Embryonic facial prominence (tissue), 1 donor: ENCODE results near the gene TAF3.

Experiments used
- DNase-seq: peaks from one replicate; pipeline ENCODE4 v3.0.0-alpha.2; 2016; ENCODE audit errors: extremely low spot score

The TAF3 gene

GRCh38 chr10:7874864-7875263 lies 56.6 kb downstream of the TAF3 start:
- DNase-seq: no peak

DNA sequence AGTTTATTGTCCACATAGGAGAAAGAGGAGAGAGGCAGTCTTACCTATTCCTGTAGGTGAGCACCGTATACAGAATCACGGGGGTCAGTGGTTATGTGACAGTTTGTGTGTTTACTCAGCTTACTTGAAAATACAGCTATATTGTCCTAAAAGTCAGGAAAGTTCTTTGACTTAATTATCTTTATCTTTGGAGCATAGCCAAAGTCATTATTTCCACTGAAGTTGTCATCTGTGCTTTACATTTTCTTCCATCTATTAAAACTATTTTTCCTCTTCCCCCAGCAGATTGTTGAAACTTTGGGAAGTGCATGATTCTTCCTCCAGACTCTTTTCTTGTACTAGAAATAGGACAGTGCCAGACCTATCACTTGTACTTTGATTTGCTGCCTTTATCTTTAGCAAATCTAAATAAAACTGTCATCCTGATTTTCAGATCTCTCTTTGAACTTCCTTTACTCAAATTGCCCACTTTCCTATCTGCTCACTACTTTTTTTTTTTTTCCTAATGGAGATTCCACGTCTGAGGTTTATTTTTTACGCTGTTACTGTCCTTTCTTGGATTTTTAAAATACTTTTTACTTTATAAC lies 58.3 kb downstream of the TAF3 start:
- DNase-seq: no peak

- no peak for DNase-seq
Observed at GRCh38 chr10:7881119-7881518, 62.8 kb downstream of the TAF3 start.

- DNase-seq: no peak
Observed at GRCh38 chr10:7886056-7886455, 67.8 kb downstream of the TAF3 start.

DNA sequence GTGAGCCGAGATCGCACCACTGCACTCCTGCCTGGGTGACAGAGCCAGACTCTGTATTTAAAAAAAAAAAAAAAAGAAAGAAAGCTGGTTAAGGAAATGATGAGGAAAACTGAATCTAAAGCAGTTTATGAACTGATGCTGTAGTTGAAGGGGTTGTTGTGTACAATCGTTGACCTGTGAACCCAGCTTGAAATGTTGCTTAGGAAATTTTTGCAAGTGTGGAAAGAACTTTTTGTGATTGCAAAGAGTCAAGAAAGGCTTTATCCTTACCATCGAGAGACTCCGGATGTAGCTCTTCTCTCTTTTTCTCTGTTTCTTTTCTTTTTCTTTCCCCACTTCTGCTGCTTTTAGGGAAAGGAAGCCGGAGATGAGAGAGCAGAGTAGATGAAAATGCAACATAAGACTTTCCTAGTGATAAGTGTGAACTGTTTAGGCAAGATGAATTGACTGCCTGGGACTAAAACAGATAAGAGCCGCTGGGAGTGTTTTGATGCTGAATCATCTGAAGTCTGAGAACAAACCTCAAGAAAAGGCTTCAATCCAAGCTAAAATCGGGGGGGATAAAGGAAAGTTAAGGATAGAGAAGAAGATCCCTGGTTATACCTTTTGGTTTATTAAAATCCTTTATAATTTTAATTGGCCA lies 69.0 kb downstream of the TAF3 start:
- DNase-seq: no peak

- DNase-seq: no peak
Observed at GRCh38 chr10:7889947-7890542, 71.7 kb downstream of the TAF3 start.

DNA sequence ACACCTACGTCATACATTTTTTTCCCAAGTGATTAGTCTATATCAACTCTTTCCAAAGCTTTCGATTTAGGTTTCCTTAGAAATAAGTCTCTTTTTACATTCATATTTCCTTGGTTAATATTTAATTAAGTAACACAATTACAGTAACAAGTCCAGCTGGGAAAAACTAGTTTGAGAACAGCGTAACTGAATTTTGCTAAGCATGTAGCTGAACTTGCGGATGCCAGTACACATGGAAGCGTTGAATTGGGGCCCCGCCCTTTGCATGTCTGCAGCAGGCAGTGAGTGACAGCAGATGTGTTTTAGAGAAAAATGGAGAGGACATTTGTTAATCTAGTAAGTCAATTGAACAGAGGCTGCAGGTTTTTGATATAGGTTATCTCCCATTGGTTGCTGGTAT lies 72.5 kb downstream of the TAF3 start:
- no peak for DNase-seq

DNA sequence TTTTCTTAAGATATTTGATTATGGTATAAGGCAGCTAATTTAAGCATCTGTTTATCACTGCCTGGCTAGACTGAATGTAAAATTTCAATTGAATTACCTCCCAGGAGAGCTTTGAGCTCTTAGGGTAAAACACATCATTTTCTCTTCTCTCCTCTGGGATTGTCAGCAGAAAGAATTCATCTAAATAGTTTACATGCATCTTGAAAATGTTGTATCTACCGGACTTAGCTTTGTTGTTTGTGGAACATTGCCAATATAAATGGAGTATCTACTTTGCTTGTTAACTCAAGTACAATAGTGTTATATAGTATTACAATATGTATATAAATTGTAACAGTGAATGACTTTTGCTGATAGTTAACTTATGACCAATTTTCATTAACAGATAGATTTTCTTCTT lies 73.3 kb downstream of the TAF3 start:
- no peak for DNase-seq

GRCh38 chr10:7892146-7892545 lies 73.8 kb downstream of the TAF3 start:
- DNase-seq: no peak

DNA sequence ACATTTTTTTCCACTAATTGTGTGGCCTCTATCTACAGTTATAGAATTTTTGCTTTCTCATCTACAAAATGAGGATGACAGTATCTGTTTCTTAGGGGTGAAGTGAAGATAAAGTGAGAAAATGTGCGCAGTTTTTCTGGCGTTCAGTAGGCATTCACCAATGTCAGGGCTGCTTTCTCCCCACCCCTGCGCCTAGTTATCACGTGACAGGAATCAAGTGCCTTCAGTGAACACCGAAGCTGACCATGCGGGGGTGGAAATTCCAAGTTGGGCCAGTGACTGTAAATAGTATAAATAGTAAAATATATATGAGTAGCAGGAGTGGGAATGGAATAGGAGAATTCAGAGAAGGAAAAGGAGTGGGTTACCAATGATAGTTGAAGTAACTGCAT lies 77.4 kb downstream of the TAF3 start:
- no peak for DNase-seq

GRCh38 chr10:7896297-7896696 lies 78.0 kb downstream of the TAF3 start:
- DNase-seq: no peak

- no peak for DNase-seq
Observed at GRCh38 chr10:7901256-7901655, 83.0 kb downstream of the TAF3 start.

GRCh38 chr10:7902413-7902812 lies 84.1 kb downstream of the TAF3 start:
- DNase-seq: no peak

DNA sequence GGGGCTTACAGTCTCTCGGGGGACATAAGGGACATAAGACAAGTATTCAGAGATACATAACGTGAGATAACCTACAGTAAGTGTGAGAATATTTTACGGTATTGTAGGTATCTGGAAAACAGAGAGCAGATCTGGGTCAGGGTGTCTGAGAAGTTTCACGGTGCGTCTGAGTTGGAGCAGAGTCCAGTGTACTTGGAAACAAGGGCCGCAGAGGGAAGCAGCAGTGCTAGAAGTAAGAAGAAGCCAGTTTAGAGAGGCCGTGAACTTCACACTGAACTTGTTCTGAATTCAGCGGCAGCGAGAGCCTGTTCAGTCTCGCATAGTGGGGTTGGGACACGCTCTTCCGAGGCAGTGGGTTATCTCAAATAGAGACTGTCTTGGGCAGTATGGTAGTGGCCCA lies 85.5 kb downstream of the TAF3 start:
- no peak for DNase-seq

DNA sequence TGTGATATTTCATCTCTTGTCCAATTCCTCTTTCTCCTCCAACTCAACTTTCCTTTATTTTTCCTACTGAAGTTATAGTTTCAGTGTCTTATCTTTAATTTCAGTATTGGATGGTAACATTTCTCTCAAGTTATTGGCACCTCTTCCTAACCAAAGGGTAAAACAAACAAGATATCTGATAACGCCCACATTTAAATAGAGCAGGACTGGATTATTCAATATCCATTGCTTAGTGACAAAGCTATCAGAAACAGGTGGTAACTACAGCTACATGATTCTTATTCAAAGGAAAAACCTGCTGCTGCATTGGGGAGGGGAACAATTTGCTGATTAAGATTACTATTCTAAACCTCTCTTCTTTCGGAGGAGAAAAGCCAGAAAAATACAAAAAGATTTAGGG lies 87.8 kb downstream of the TAF3 start:
- no peak for DNase-seq

- no peak for DNase-seq
Observed at GRCh38 chr10:7908541-7909210, 90.4 kb downstream of the TAF3 start.

DNA sequence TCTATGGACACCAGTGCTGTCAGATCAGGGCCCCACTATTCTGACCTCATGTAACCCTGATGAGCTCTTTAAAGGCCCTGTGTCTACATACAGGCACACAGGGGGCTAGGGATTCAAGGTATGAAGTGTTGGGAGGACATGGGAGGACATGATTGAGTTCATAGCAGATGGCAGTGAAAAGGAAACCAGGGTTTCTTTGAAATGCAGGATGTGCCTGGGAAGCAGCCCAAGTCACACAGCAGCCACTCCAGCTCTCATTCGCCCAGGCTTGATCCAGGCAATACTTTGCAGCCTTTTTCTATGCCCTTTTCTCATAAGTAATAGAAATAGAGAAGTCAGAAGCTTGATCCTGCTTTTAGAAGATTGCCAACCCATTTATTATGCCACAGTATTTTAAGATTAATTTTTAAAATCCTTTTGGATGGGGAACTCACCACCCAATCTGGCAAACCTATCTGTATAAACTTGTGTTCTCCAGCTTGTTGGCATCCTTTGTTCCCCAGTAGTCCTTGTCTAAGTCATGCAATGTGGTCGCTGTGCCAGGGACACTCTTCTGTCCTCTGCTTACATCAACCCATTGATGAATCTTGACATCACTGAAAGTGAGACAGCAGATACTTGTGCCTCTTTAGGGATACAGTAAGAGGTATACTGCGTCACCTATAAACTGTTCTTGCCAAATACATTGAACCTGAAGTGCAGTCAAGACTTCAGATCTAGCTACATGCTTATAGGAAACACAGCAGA lies 95.0 kb downstream of the TAF3 start:
- DNase-seq: no peak

DNA sequence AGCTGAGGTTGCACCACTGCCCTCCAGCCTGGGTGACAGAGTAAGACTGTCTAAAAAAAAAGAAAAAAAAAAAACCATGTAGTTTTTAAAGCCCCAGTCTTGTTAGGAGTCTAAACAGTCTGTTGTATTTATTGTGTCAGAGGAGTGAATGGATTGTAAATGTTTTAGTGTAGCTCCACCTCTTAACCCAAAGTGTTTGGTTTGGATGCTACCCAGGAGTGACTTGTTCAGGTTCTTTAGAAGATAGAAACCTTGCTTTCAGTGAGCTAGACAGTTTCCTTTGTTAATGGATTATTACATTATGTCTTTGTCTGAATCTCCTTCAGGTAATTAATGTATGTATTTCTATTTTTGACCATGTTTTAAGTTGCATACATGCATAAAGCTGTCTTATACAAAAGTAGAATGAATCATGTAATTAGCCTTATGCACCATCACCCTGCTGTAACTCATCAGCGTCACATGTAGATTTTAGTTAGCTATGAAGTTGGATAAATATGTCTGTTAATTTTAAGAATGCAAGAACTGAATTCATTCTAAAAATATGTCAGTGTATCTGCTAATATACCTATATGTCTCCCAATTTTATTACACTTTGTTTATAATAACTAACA lies 97.7 kb downstream of the TAF3 start:
- no peak for DNase-seq

DNA sequence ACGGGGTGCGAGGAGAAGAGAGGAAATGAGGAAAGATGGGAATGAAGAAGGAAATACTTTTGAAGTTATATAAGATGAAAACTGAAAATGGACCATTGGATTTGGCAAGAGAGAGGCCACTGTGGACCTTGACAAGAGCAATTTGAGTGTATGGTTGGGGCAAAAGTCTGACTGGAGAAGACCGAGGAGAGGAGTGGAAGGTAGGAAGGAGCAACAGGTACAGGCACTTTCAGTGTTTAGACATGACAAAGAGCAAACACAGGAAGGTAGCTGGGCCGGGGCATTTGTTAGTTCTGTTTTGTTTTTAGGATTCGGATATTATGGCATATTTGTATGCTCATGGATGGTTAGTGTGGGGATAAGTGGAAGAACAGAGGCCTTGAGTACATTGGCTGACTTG lies 99.4 kb downstream of the TAF3 start:
- no peak for DNase-seq

GRCh38 chr10:7922707-7923106 lies 104.4 kb downstream of the TAF3 start:
- no peak for DNase-seq

- no peak for DNase-seq
Observed at GRCh38 chr10:7928536-7928935, 110.2 kb downstream of the TAF3 start.
